ENCODE results near the gene RAET1G.
"Not testable (repeated sequence)": the region's sequence is repeated elsewhere in the genome, so short reads cannot be mapped to it uniquely, and the experiment has no call there.

Gene RAET1G

GRCh38 chr6:149910721-149911151 lies 12.2 kb downstream of the RAET1G start:
- H3K4me3 ChIP-seq (ENCODE audit: low read depth, low read length), result no peak overlapping the region
- no peaks in the 10 kb centered on the region for H3K79me1 ChIP-seq (ENCODE audit: low read length)
- peaks cover 20% of the 10 kb centered on the region for H3K9me3 ChIP-seq (ENCODE audit: insufficient read depth, low read depth, low read length)
- WGBS (ENCODE audit: extremely low coverage, insufficient coverage, insufficient read length), result no CpG with 5 or more reads among the region's 23 CpGs
- H2AFZ ChIP-seq (ENCODE audit: insufficient read depth, low read length, poor library complexity), result no peak overlapping the region
- no peaks in the 10 kb centered on the region for H3K4me1 ChIP-seq (ENCODE audit: control insufficient read depth in 1 of 2, insufficient read depth in 2 of 2, low read length in 2 of 2)
- H2AK5ac ChIP-seq (ENCODE audit: low read length), result no peak overlapping the region
- no peaks in the 10 kb centered on the region for H3K79me2 ChIP-seq (ENCODE audit: control insufficient read depth, insufficient read depth, low read length, poor library complexity)
- H3K4ac ChIP-seq (ENCODE audit: low read depth, low read length), result no peak overlapping the region
- H2BK120ac ChIP-seq (ENCODE audit: insufficient read depth, low read length, poor library complexity), result no peak overlapping the region
- H2BK12ac ChIP-seq (ENCODE audit: low read length), result no peak overlapping the region
- no peak overlapping the region for H3K14ac ChIP-seq (ENCODE audit: low read length)
- no peak overlapping the region for H3K27ac ChIP-seq (ENCODE audit: low read depth, low read length)
- no peak overlapping the region for H4K12ac ChIP-seq (ENCODE audit: low read depth, low read length)
- DNase-seq, result no peak
- no peak overlapping the region for H3K18ac ChIP-seq (ENCODE audit: low read length)
- H4K8ac ChIP-seq (ENCODE audit: low read depth, low read length), result no peak overlapping the region
- H4K91ac ChIP-seq (ENCODE audit: low read depth, low read length), result no peak overlapping the region
- H3K23ac ChIP-seq (ENCODE audit: low read length), result no peak overlapping the region
- no peak overlapping the region for H3K9ac ChIP-seq (ENCODE audit: low read length)
- H3K27me3 ChIP-seq (ENCODE audit: insufficient read depth, low read length), result no peaks in the 10 kb centered on the region
- no peak overlapping the region for H3K4me2 ChIP-seq (ENCODE audit: low read length)
- no peaks in the 10 kb centered on the region for H3K36me3 ChIP-seq (ENCODE audit: control insufficient read depth in 1 of 2, insufficient read depth in 2 of 2, low read length in 2 of 2)
- no peak overlapping the region for H2BK5ac ChIP-seq (ENCODE audit: low read depth, low read length, poor library complexity)

- Histone ChIP-seq H3K36me3 (ENCODE audit: control insufficient read depth in 1 of 2, insufficient read depth in 2 of 2, low read length in 2 of 2) (no peaks in the 10 kb centered on the region), H3K4ac (ENCODE audit: low read depth, low read length) (no peak overlapping the region), H3K9ac (ENCODE audit: low read length) (no peak overlapping the region), H4K8ac (ENCODE audit: low read depth, low read length) (no peak overlapping the region), H4K91ac (ENCODE audit: low read depth, low read length) (no peak overlapping the region), H2BK5ac (ENCODE audit: low read depth, low read length, poor library complexity) (no peak overlapping the region), H3K27ac (ENCODE audit: low read depth, low read length) (no peak overlapping the region), H3K4me1 (ENCODE audit: control insufficient read depth in 1 of 2, insufficient read depth in 2 of 2, low read length in 2 of 2) (no peaks in the 10 kb centered on the region), H4K12ac (ENCODE audit: low read depth, low read length) (no peak overlapping the region), H3K79me1 (ENCODE audit: low read length) (no peaks in the 10 kb centered on the region), H3K23ac (ENCODE audit: low read length) (no peak overlapping the region), H2BK12ac (ENCODE audit: low read length) (no peak overlapping the region), H2AK5ac (ENCODE audit: low read length) (no peak overlapping the region), H3K18ac (ENCODE audit: low read length) (no peak overlapping the region), H3K79me2 (ENCODE audit: control insufficient read depth, insufficient read depth, low read length, poor library complexity) (no peaks in the 10 kb centered on the region), H3K9me3 (ENCODE audit: insufficient read depth, low read depth, low read length) (peaks cover 22% of the 10 kb centered on the region), H3K27me3 (ENCODE audit: insufficient read depth, low read length) (no peaks in the 10 kb centered on the region), H2AFZ (ENCODE audit: insufficient read depth, low read length, poor library complexity) (no peak overlapping the region), H3K4me3 (ENCODE audit: low read depth, low read length) (no peak overlapping the region), H3K4me2 (ENCODE audit: low read length) (no peak overlapping the region), H2BK120ac (ENCODE audit: insufficient read depth, low read length, poor library complexity) (no peak overlapping the region), H3K14ac (ENCODE audit: low read length) (no peak overlapping the region)
- no peak for DNase-seq
- no CpG with 5 or more reads among the region's 9 CpGs for WGBS (ENCODE audit: extremely low coverage, insufficient coverage, insufficient read length)
Measured at GRCh38 chr6:149909701-149910470, 13.0 kb downstream of the RAET1G start.

- H3K79me2 ChIP-seq (ENCODE audit: control insufficient read depth, insufficient read depth, low read length, poor library complexity); H4K8ac ChIP-seq (ENCODE audit: low read depth, low read length); H2BK120ac ChIP-seq (ENCODE audit: insufficient read depth, low read length, poor library complexity); H3K9ac ChIP-seq (ENCODE audit: low read length); H2BK12ac ChIP-seq (ENCODE audit: low read length); H3K4ac ChIP-seq (ENCODE audit: low read depth, low read length); H2AK5ac ChIP-seq (ENCODE audit: low read length); H3K27me3 ChIP-seq (ENCODE audit: insufficient read depth, low read length); H3K36me3 ChIP-seq (ENCODE audit: control insufficient read depth in 1 of 2, insufficient read depth in 2 of 2, low read length in 2 of 2); H3K14ac ChIP-seq (ENCODE audit: low read length); H3K18ac ChIP-seq (ENCODE audit: low read length); H3K23ac ChIP-seq (ENCODE audit: low read length); H3K4me2 ChIP-seq (ENCODE audit: low read length); H3K4me3 ChIP-seq (ENCODE audit: low read depth, low read length); H2BK5ac ChIP-seq (ENCODE audit: low read depth, low read length, poor library complexity); H3K79me1 ChIP-seq (ENCODE audit: low read length); H4K12ac ChIP-seq (ENCODE audit: low read depth, low read length); DNase-seq; H3K4me1 ChIP-seq (ENCODE audit: control insufficient read depth in 1 of 2, insufficient read depth in 2 of 2, low read length in 2 of 2); H3K27ac ChIP-seq (ENCODE audit: low read depth, low read length); H2AFZ ChIP-seq (ENCODE audit: insufficient read depth, low read length, poor library complexity); H4K91ac ChIP-seq (ENCODE audit: low read depth, low read length): not testable (repeated sequence)
- no CpG with 5 or more reads among the region's 4 CpGs for WGBS (ENCODE audit: extremely low coverage, insufficient coverage, insufficient read length)
- H3K9me3 ChIP-seq (ENCODE audit: insufficient read depth, low read depth, low read length), result peaks cover 22% of the 10 kb centered on the region
Measured at GRCh38 chr6:149908480-149908879, 14.4 kb downstream of the RAET1G start.

- Histone ChIP-seq H2AFZ (ENCODE audit: insufficient read depth, low read length, poor library complexity) (no peak overlapping the region), H4K91ac (ENCODE audit: low read depth, low read length) (no peak overlapping the region), H2AK5ac (ENCODE audit: low read length) (no peak overlapping the region), H3K9me3 (ENCODE audit: insufficient read depth, low read depth, low read length) (peaks cover 22% of the 10 kb centered on the region), H4K8ac (ENCODE audit: low read depth, low read length) (no peak overlapping the region), H3K4ac (ENCODE audit: low read depth, low read length) (no peak overlapping the region), H3K36me3 (ENCODE audit: control insufficient read depth in 1 of 2, insufficient read depth in 2 of 2, low read length in 2 of 2) (no peaks in the 10 kb centered on the region), H3K9ac (ENCODE audit: low read length) (no peak overlapping the region), H4K12ac (ENCODE audit: low read depth, low read length) (no peak overlapping the region), H3K4me3 (ENCODE audit: low read depth, low read length) (no peak overlapping the region), H3K14ac (ENCODE audit: low read length) (no peak overlapping the region), H3K4me1 (ENCODE audit: control insufficient read depth in 1 of 2, insufficient read depth in 2 of 2, low read length in 2 of 2) (no peaks in the 10 kb centered on the region), H3K27ac (ENCODE audit: low read depth, low read length) (no peak overlapping the region), H2BK12ac (ENCODE audit: low read length) (no peak overlapping the region), H2BK5ac (ENCODE audit: low read depth, low read length, poor library complexity) (no peak overlapping the region), H2BK120ac (ENCODE audit: insufficient read depth, low read length, poor library complexity) (no peak overlapping the region), H3K4me2 (ENCODE audit: low read length) (no peak overlapping the region), H3K27me3 (ENCODE audit: insufficient read depth, low read length) (no peaks in the 10 kb centered on the region), H3K79me2 (ENCODE audit: control insufficient read depth, insufficient read depth, low read length, poor library complexity) (no peaks in the 10 kb centered on the region), H3K79me1 (ENCODE audit: low read length) (no peaks in the 10 kb centered on the region), H3K23ac (ENCODE audit: low read length) (no peak overlapping the region), H3K18ac (ENCODE audit: low read length) (no peak overlapping the region)
- DNase-seq, result no peak
- no CpG with 5 or more reads among the region's 2 CpGs for WGBS (ENCODE audit: extremely low coverage, insufficient coverage, insufficient read length)
Measured at GRCh38 chr6:149907317-149907716, 15.6 kb downstream of the RAET1G start.
